ENCODE measurements around the gene CYP4A22.

The CYP4A22 gene

DNA sequence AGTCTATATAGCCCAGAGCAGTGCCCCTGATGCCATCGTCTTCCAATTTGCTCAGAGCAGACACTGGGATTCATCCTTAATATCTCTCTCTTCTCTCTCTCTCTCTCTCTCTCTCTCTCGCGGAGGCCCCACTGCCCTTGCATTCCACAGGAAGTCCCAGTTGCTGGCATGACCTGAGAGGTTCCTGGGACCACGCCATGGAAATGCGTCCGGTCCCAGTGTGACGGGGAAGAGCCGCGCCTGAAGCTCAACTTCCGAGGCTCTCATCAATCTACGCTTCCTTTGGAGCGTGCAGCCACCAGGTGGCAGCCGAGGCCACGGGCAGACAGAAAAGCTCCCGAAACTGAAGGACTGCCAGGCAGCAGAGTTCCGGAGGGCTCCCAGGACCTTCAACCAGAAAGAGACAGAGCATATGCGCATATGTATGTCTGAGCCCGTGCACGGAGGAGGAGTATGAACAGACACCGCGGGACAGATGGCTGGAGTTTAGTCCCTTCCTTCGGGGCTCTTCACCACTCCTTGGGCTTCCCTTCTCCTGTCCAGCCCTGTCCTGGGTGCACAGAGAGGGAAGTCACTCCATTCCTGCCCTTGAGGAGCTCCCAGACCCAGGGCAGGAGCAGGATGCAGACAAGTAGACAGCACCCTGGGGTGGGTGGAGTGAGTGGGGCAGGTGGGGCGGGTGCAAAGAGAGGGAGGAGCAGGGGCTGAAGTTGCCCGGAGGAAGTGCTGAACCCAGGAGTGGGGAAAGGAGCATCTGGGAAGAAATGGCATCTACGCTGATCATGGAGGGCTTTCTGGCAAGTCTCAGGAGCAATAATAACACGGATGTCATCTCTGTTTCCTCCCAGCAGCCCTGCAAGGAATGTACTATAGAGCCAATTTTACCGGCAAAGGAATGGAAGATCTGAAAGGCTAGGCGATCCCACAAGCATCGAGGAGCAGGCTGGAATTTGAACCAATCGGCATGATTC, 42.1 kb downstream of the CYP4A22 start:
- Histone ChIP-seq H3K4me3 (ENCODE audit: low read depth in 1 of 2, low read length in 2 of 2) (peak overlapping the region; percentile 78 to 80), H3K27me3 (ENCODE audit: control insufficient read depth in 1 of 2, insufficient read depth in 2 of 2, low read length in 2 of 2) (peaks cover 0 to 6% of the 10 kb centered on the region in 2 donors), H3K4me1 (ENCODE audit: control insufficient read depth in 1 of 2, insufficient read depth in 2 of 2, low read length in 2 of 2) (peaks cover 14 to 27% of the 10 kb centered on the region in 2 donors), H3K36me3 (ENCODE audit: control insufficient read depth in 1 of 2, insufficient read depth in 2 of 2, low read length in 2 of 2) (no peaks in the 10 kb centered on the region), H3K9me3 (ENCODE audit: control insufficient read depth in 1 of 2, low read length in 2 of 2) (no peaks in the 10 kb centered on the region), H3K9ac (ENCODE audit: low read depth in 1 of 2, low read length in 2 of 2) (peak overlapping the region; percentile 55 to 67), H3K27ac (ENCODE audit: low read depth, low read length) (no peak overlapping the region)

DNA sequence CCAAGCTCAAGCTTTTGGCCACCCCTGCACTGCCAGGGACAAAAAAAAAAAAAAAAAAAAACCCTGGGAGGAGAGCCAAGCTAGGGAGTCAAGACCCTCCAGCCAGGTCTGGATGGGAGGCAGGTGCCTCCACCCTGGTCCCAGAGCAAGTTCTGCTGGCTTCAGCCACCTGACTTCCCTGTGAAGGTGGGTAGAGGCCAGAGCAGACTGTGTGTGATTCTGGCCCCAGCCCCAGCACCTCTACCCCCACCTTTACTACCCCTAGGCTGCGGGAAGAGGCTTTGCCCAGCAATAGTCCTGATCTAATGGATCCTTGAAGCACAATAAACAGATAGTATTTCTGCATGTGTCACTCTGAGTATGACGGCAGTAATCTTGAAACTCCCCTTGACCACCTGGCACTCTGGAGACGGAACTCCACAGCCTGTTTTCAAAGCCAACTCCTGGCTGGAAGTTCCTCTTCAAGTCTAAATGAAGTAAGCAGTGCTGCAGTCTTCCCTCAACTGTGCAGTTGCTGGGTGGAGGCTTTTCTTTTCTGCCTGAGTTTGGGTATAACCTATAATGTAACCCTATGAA, 42.8 kb downstream of the CYP4A22 start:
- peaks cover 0 to 6% of the 10 kb centered on the region in 2 donors for H3K27me3 ChIP-seq (ENCODE audit: control insufficient read depth in 1 of 2, insufficient read depth in 2 of 2, low read length in 2 of 2)
- peak overlapping the region in 1 of 2 donors; percentile 80 for H3K4me3 ChIP-seq (ENCODE audit: low read depth in 1 of 2, low read length in 2 of 2)
- no peak overlapping the region for H3K27ac ChIP-seq (ENCODE audit: low read depth, low read length)
- peaks cover 14 to 27% of the 10 kb centered on the region in 2 donors for H3K4me1 ChIP-seq (ENCODE audit: control insufficient read depth in 1 of 2, insufficient read depth in 2 of 2, low read length in 2 of 2)
- no peaks in the 10 kb centered on the region for H3K9me3 ChIP-seq (ENCODE audit: control insufficient read depth in 1 of 2, low read length in 2 of 2)
- H3K9ac ChIP-seq (ENCODE audit: low read depth in 1 of 2, low read length in 2 of 2): peak overlapping the region in 1 of 2 donors; percentile 67
- H3K36me3 ChIP-seq (ENCODE audit: control insufficient read depth in 1 of 2, insufficient read depth in 2 of 2, low read length in 2 of 2): no peaks in the 10 kb centered on the region

DNA sequence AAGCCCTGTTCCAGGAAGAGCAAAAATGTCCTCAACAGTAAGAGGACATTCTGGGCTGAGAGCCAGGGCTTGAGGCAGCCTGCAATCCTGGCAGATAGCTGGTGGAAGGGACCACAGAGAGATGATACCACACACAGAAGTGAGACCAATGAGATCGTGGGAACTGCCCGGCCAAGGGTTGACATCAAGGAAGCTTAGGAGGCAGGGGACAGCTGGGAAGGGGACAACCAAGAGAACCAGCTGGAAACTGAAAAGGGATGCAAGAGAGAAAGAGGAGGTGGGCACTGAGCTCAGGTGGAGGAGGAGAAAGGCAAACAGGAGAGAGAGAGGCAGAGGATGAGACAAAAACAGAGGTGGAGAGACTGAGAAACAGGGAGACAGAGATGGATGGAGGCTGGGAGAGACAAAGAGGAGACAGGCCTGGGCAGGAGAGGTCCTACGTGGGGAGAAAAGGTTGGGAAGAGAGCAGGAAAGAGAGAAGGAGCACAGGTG, 43.4 kb downstream of the CYP4A22 start:
- no peaks in the 10 kb centered on the region for H3K9me3 ChIP-seq (ENCODE audit: control insufficient read depth in 1 of 2, low read length in 2 of 2)
- H3K4me1 ChIP-seq (ENCODE audit: control insufficient read depth in 1 of 2, insufficient read depth in 2 of 2, low read length in 2 of 2): peaks cover 14 to 27% of the 10 kb centered on the region in 2 donors
- H3K27ac ChIP-seq (ENCODE audit: low read depth, low read length): no peak overlapping the region
- H3K4me3 ChIP-seq (ENCODE audit: low read depth in 1 of 2, low read length in 2 of 2): no peak overlapping the region
- H3K27me3 ChIP-seq (ENCODE audit: control insufficient read depth in 1 of 2, insufficient read depth in 2 of 2, low read length in 2 of 2): peaks cover 0 to 6% of the 10 kb centered on the region in 2 donors
- no peaks in the 10 kb centered on the region for H3K36me3 ChIP-seq (ENCODE audit: control insufficient read depth in 1 of 2, insufficient read depth in 2 of 2, low read length in 2 of 2)
- H3K9ac ChIP-seq (ENCODE audit: low read depth in 1 of 2, low read length in 2 of 2): no peak overlapping the region

DNA sequence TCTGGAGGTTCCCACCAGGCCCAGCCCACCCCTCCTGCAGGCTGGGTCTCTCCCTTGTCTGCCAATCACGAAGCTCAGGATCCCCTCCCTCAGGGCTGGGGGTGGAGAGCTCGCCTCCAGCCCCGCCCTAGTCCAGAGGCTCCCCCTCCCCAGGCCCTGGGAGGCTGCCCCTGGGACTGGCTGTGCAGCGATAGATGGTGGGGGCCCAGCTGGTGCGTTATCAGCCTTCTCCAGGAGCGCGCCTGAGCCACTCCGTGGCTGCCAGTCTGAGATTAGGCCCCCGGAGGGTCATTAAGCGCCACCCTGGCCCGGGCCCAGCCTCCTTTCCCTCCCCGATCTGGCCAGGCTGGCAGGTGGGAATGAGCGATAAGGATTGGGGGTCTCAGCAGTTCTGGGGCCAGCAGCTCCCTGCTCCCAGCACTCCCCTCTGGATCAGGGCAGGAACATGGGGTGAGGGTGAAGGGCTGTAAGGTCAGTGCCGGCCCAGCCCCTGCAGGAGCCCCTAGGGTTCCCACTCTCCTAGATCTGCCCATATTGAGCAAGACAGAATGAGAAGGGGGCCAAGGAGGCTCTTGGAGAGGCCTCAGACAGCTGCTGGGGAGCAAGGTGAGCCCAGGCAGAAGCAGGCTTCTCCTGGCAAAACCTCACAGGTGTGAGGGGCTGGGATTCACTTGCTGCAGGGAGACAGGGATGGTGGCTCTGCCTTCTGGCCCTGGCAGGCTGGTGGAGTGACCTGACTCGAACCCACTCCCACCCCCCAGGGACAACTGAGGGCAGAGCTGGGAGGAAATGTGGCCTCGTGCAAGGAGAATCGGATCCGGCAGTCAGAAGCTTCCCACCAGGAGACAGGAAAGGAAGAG, 44.1 kb downstream of the CYP4A22 start:
- Histone ChIP-seq H3K9me3 (ENCODE audit: control insufficient read depth in 1 of 2, low read length in 2 of 2) (no peaks in the 10 kb centered on the region), H3K4me1 (ENCODE audit: control insufficient read depth in 1 of 2, insufficient read depth in 2 of 2, low read length in 2 of 2) (peaks cover 14 to 27% of the 10 kb centered on the region in 2 donors), H3K27ac (ENCODE audit: low read depth, low read length) (no peak overlapping the region), H3K27me3 (ENCODE audit: control insufficient read depth in 1 of 2, insufficient read depth in 2 of 2, low read length in 2 of 2) (peaks cover 0 to 6% of the 10 kb centered on the region in 2 donors), H3K9ac (ENCODE audit: low read depth in 1 of 2, low read length in 2 of 2) (no peak overlapping the region), H3K4me3 (ENCODE audit: low read depth in 1 of 2, low read length in 2 of 2) (no peak overlapping the region), H3K36me3 (ENCODE audit: control insufficient read depth in 1 of 2, insufficient read depth in 2 of 2, low read length in 2 of 2) (no peaks in the 10 kb centered on the region)

DNA sequence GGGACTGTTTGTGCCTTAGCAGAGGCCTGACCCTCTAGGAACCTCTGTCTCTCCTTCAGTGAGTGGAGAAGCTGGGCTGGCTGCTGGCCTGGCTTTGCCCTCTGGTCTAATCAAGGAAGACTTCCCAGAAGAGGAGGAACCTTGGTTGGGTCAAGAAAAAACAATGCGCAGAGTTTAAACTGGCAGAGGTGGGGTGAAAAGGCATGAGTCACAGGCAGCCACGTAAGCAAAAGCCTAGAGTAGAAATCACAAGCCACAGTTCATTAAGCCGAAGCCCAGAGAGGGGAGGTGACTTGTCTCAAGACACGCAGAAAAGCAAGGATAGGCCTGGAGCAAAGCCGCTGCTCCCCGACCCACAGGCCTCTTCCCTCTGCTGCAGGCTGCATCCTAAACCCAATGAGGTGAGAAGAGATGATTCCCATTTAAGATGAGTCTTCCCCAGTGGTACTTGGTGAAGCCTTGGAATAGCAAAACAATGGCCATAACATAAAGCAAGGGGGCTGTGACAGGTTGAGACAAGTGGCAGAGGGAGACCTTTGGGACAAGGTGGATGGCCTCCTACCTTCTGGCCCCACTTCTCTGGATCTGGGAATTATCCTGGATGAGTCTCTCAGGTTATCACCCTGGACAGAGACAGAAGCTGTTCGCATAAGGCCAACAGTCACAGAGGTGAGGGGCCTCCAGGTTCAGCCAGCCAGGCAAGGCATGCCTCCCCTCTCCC, 44.9 kb downstream of the CYP4A22 start:
- H3K9me3 ChIP-seq (ENCODE audit: control insufficient read depth in 1 of 2, low read length in 2 of 2): no peaks in the 10 kb centered on the region
- no peak overlapping the region for H3K9ac ChIP-seq (ENCODE audit: low read depth in 1 of 2, low read length in 2 of 2)
- H3K4me1 ChIP-seq (ENCODE audit: control insufficient read depth in 1 of 2, insufficient read depth in 2 of 2, low read length in 2 of 2): peaks cover 14 to 29% of the 10 kb centered on the region in 2 donors
- no peak overlapping the region for H3K27ac ChIP-seq (ENCODE audit: low read depth, low read length)
- H3K36me3 ChIP-seq (ENCODE audit: control insufficient read depth in 1 of 2, insufficient read depth in 2 of 2, low read length in 2 of 2): no peaks in the 10 kb centered on the region
- H3K27me3 ChIP-seq (ENCODE audit: control insufficient read depth in 1 of 2, insufficient read depth in 2 of 2, low read length in 2 of 2): peaks cover 0 to 6% of the 10 kb centered on the region in 2 donors
- no peak overlapping the region for H3K4me3 ChIP-seq (ENCODE audit: low read depth in 1 of 2, low read length in 2 of 2)

DNA sequence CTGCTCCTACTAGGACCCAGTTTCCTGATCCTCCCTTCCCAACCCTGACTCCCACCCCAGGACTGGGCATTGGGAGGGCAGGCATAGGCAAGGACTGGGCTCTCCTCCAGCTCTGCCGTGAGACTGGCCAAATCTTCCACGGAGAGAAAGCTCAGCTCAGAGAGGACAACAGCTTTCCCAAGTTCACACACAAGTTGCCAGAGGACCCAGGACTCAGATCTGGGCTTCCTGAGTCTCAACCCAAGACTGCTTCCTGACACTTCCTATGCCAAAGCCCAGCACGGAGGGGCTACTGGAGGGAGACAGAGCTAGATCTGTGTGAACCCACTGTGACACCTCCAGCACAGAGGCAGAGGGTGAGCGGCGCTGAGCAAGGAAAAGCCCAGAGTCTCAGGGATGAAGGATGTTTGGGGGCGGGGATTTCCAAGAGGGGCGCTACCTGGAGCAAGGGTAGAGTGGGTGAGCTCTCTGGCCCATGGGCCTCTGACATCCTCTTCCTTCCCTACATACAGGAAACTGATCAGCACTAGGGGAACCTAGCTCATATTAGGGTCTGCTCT, 45.5 kb downstream of the CYP4A22 start:
- Histone ChIP-seq H3K9me3 (ENCODE audit: control insufficient read depth in 1 of 2, low read length in 2 of 2) (no peaks in the 10 kb centered on the region), H3K9ac (ENCODE audit: low read depth in 1 of 2, low read length in 2 of 2) (no peak overlapping the region), H3K4me1 (ENCODE audit: control insufficient read depth in 1 of 2, insufficient read depth in 2 of 2, low read length in 2 of 2) (peaks cover 14 to 36% of the 10 kb centered on the region in 2 donors), H3K36me3 (ENCODE audit: control insufficient read depth in 1 of 2, insufficient read depth in 2 of 2, low read length in 2 of 2) (no peaks in the 10 kb centered on the region), H3K4me3 (ENCODE audit: low read depth in 1 of 2, low read length in 2 of 2) (no peak overlapping the region), H3K27me3 (ENCODE audit: control insufficient read depth in 1 of 2, insufficient read depth in 2 of 2, low read length in 2 of 2) (peaks cover 0 to 6% of the 10 kb centered on the region in 2 donors), H3K27ac (ENCODE audit: low read depth, low read length) (no peak overlapping the region)

DNA sequence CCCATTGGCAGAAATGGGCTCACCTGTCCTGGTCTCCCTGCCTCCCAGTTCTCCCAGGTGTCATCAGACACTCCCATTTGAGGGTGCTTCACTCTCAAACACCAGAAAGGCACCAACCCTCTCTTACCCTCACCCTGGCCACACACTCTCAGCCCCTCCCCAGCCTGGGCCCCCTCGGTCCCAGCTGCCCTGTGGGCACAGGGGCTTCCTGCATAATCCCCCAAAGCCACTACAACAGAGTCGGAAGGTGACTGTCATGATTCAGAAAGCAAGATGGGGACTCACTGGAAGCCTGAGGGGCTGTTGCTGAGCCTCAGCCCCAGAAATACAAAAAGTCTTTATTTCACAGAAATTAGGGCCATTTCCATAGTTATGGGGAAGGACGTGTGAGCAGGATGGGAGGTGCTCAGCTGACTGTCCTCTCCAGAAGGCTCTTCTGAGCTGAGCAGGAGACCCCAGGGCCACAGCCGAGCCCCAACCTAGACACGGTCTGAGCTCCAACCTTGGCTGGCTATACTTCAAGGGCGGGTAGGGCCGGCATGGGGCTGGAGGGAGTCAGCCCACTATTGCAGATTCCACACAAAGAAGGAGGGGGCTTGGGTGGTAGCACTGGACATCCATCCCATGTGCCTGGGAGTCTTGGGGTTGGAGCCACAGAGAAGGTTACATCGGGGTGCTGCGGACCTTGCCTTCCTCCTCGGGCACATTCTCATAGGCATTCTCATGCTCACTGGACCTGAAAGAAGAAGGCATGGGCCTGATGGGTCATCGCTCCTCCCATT, 46.3 kb downstream of the CYP4A22 start:
- Histone ChIP-seq H3K4me1 (ENCODE audit: control insufficient read depth in 1 of 2, insufficient read depth in 2 of 2, low read length in 2 of 2) (peaks cover 16 to 42% of the 10 kb centered on the region in 2 donors), H3K27me3 (ENCODE audit: control insufficient read depth in 1 of 2, insufficient read depth in 2 of 2, low read length in 2 of 2) (peaks cover 0 to 6% of the 10 kb centered on the region in 2 donors), H3K9me3 (ENCODE audit: control insufficient read depth in 1 of 2, low read length in 2 of 2) (no peaks in the 10 kb centered on the region), H3K9ac (ENCODE audit: low read depth in 1 of 2, low read length in 2 of 2) (no peak overlapping the region), H3K36me3 (ENCODE audit: control insufficient read depth in 1 of 2, insufficient read depth in 2 of 2, low read length in 2 of 2) (no peaks in the 10 kb centered on the region), H3K27ac (ENCODE audit: low read depth, low read length) (no peak overlapping the region), H3K4me3 (ENCODE audit: low read depth in 1 of 2, low read length in 2 of 2) (no peak overlapping the region)

DNA sequence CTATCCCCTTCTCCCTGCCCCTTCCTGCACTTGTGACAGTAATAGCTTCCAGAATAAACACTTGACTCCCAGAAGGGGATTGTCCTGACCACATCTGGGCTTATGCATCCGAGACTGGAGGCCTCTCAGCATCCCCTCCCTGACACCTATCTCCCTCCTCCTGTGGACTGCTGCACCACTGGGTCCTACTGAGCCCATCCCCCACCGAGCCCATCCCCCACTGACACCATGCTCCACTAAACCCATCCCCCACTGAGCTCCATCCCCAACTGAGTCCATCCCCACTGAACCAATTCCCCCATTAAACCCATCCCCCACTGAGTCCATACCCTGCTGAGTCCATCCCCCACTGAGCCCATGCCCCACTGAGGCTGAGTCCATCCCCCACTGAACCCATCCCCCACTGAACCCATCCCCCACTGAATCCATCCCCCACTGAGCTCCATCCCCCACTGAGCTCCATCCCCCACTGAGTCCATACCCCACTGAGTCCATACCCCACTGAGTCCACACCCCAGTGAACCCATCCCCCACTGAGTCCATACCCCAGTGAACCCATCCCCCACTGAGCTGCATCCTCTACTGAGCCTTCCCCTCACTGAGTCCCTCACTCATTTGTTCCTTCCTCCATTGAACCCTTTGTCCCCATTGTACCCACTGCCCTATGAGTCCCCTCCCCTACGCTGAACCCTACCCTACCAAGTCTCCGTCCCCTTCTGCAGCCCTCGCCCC, 47.0 kb downstream of the CYP4A22 start:
- H3K9me3 ChIP-seq (ENCODE audit: control insufficient read depth in 1 of 2, low read length in 2 of 2): no peaks in the 10 kb centered on the region
- H3K27ac ChIP-seq (ENCODE audit: low read depth, low read length): no peak overlapping the region
- no peak overlapping the region for H3K9ac ChIP-seq (ENCODE audit: low read depth in 1 of 2, low read length in 2 of 2)
- H3K27me3 ChIP-seq (ENCODE audit: control insufficient read depth in 1 of 2, insufficient read depth in 2 of 2, low read length in 2 of 2): peaks cover 0 to 6% of the 10 kb centered on the region in 2 donors
- peaks cover 20 to 48% of the 10 kb centered on the region in 2 donors for H3K4me1 ChIP-seq (ENCODE audit: control insufficient read depth in 1 of 2, insufficient read depth in 2 of 2, low read length in 2 of 2)
- no peaks in the 10 kb centered on the region for H3K36me3 ChIP-seq (ENCODE audit: control insufficient read depth in 1 of 2, insufficient read depth in 2 of 2, low read length in 2 of 2)
- no peak overlapping the region for H3K4me3 ChIP-seq (ENCODE audit: low read depth in 1 of 2, low read length in 2 of 2)
